NCI-H2196 (cell line): ENCODE results near the gene OTUB1.
A peak's percentile ranks its signal among the peaks of the same experiment; 100 is the strongest.

Source experiments
- DNase-seq: peaks from one replicate; lab custom pipeline; 2025; ENCODE audit not compliant: unreplicated experiment; lab: John Stamatoyannopoulos, UW

OTUB1 gene

GRCh38 chr11:63974259-63975143 is 11.7 kb upstream of the OTUB1 start, which contains the start of gene COX8A:
COX8A (plus strand) TSS chr11:63974620; CDS start chr11:63974681, 61 bp downstream.
- DNase-seq = peak; percentile 100

DNA sequence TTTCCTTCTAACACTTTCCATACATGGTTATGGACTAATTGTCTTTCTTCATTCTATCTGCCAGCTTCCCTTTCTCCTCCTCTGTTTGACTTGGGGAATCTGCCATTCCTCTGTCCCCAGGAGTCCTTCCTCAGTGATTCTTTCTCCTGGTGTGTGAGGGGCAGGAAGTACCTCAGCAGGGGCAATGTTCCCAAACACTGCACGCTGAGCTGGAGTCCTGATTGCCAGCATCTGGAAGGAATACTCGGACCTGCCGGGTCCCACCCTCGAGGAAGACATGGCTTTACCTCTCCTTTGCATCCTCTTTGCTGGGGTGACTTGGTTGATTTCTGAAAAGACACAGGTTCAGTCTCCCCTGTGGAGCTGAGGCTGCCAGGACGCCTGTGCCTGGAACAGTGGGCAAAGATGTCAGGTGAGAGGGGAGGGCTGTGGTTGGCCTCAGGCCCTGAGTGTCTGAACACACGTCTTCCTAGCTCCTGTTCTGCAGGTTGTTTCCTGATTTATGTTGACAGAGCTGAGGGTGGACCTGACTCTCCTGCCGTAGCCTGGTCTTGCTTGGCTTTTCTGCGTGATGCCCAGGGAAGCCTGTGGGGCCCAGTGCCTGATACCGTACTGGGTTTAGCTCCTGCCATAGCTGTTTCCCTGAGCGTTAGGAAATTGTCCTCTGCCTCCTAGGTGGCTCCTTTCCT is 7.5 kb upstream of the OTUB1 start:
- DNase-seq = no peak

DNA sequence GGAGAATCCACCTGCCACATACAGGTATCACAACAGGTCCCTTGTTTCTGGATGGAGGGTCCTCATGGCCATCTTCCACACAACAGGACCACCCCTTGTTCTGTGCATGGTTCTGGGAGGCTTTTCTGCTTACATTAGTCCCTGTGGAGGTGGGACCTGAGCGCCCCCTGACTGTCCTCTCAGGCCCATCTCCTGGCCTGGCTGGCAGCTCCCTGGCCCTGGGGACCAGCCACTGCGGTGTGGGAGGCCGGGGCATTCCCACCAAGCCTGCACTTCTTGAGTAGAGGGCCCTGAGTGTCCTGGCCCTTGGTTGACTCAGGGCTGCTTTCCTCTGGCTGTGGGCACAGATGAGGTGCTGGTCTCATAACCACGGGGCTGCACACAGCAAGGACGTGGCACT is 6.8 kb upstream of the OTUB1 start:
- no peak for DNase-seq

- DNase-seq = peak; percentile 30
These were observed 454 bp upstream of the OTUB1 start for GRCh38 chr11:63985812-63986155.

DNA sequence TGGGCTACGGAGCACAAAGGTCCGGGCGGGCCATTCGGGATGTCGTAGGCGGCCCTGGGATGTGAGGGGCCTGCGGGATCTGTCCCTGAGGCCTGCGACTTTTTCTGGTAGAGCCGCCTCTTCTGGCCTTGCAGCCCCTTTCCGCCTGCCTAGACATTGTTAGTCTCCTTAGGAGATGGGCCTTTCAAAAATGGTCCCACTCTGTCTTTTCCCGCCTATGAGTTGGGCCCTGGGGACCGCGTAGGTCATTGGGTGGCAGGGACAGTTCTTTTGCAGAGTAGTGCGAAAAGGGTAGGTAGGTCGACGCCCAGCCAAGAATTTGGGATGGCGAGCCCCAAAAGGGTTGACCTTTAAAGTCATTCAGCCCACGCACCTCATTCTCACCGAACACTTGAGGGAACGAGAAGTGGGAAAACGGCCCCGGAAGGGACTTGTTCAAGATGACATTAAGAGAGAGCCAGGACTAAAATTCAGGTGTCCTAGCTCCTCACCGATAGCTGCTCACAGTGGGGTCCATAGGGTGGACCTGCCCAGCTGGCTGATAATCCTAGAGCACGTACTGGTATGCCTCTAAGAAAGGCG is 785 bp downstream of the OTUB1 start:
- DNase-seq = no peak

GRCh38 chr11:63991558-63991957 is 5.3 kb downstream of the OTUB1 start:
- DNase-seq = no peak

- DNase-seq = no peak
These were observed 6.9 kb downstream of the OTUB1 start for GRCh38 chr11:63993100-63993499.

GRCh38 chr11:63993993-63994392 is 7.8 kb downstream of the OTUB1 start:
- DNase-seq = no peak

DNA sequence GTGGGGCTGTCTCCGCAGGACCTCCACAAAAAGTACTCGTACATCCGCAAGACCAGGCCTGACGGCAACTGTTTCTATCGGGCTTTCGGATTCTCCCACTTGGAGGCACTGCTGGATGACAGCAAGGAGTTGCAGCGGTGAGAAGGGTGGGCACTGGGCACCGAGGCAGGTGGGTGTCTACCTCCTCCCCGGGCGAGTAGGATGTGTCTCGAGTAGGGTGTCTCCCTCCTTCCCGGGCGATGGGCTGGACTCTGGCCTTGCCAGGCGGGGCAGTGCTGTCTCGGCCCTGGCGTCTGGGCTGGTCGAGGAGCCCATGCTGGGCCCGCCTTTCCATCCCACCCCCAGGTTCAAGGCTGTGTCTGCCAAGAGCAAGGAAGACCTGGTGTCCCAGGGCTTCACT is 10.3 kb downstream of the OTUB1 start:
- DNase-seq = no peak

DNA sequence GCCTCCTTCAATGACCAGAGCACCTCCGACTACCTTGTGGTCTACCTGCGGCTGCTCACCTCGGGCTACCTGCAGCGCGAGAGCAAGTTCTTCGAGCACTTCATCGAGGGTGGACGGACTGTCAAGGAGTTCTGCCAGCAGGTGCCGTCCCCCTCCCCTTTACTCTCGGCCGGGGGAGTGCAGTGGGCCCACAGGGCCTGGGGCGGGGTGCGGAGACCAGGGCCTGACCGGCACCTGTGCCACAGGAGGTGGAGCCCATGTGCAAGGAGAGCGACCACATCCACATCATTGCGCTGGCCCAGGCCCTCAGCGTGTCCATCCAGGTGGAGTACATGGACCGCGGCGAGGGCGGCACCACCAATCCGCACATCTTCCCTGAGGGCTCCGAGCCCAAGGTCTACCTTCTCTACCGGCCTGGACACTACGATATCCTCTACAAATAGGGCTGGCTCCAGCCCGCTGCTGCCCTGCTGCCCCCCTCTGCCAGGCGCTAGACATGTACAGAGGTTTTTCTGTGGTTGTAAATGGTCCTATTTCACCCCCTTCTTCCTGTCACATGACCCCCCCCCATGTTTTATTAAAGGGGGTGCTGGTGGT is 11.0 kb downstream of the OTUB1 start:
- no peak for DNase-seq

GRCh38 chr11:63997801-63998337 is 11.6 kb downstream of the OTUB1 start:
- DNase-seq = no peak

GRCh38 chr11:63998558-63999348 is 12.5 kb downstream of the OTUB1 start:
- DNase-seq = peak; percentile 87

DNA sequence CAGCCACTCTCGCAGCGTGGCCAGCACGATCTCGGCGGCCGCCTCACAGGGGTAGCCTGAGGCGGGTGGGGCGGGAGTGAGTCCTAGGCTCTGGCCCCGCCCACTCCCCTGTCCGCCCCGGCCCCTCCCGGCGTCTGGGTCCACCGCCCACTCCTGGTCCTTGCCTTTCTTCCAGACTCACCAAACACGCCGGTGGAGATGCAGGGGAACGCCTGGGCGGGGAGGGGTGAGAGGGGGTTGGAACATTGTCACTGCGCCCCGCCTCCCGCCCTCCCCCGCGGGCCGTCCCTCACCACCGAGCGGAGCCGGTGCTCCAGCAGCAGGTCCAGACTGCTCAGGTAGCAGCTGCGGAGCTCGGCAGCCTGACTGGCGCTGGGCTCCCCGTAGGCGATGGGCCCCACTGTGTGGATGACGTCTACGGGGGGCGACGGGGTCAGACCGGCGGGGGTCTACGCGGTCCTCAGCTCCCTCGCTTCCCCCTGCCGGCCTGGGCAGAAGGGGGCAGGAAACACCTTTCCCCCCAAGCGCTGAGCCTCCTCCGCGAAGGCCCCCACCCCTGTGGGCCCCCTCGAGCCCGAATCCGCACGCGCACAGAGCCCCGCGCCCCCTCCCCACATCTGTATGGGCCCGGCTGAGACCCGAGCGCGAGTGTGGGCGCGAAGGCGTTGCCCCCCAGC is 13.2 kb downstream of the OTUB1 start:
- peak; percentile 94 for DNase-seq

- DNase-seq = peak; percentile 65
These were observed 13.9 kb downstream of the OTUB1 start for GRCh38 chr11:64000026-64000739.

GRCh38 chr11:64000740-64001483 is 14.7 kb downstream of the OTUB1 start:
- DNase-seq = no peak

DNA sequence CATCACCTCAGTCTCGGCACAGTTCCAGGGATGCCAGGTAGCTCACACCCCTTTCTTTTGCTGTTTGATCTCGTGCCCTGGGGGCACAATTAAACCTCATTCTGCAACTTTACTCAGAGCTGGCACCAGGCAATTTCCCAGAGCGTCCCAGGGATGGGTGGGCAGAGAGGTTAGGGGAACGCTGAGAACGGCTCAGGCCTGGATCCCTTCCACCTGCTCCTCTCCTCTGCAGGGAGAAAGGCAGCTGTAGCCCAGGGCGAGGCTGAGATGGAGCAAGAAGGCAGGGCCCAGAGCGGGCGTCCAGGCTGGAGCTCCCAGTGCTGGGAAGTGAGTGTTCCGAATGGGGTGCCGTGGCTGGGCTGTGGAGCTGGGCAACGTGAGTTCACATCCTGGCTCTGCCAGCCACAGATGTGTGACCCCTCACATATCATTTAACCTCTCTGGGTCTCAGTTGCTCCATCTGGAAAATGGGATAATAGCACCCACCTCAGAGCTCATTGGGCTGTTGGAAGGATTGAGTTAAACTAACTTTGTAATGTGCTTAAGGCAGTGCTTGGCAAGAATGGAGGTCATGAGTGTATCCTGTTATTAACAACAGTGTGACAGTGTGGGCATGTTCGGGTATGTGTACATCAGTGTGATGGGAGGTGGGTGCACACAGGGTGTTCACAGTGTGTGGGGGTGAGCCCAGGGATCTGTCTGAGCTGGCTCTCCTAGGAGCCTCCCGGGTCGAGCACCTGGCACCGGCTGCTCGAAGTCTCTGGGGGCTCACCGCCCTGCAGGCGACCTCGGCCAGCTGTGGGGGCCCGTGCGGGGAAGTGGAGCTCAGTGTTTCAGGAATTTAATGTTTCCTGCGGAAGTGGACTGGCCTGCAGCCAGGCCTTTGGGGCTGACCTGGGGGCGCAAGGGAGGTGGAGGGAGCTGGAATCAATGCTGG is 15.5 kb downstream of the OTUB1 start:
- DNase-seq = no peak

GRCh38 chr11:64003807-64004589 is 17.8 kb downstream of the OTUB1 start:
- no peak for DNase-seq
